H9 (cell line): Measurements from ENCODE around the gene FAM13A. TPM values are rescaled to one million over a fixed set of nuclear protein-coding genes. Genes with fewer than 3 reads are reported as not detected.

Experiments used
- DNase-seq: peaks from one replicate; pipeline ENCODE4 v3.0.0-alpha.2; 2017
- H2AFZ ChIP-seq: one replicate; pipeline ENCODE4 v1.6.1; 2013; ENCODE audit warnings: mild to moderate bottlenecking, low read length, control low read depth, moderate library complexity
- H2AK5ac ChIP-seq: 2 replicates; pipeline ENCODE4 v1.6.1; 2013; ENCODE audit warnings: low read length, control low read depth, mixed read lengths; ENCODE audit not compliant: insufficient read length
- H2BK120ac ChIP-seq: one replicate; pipeline ENCODE4 v1.6.1; 2013; ENCODE audit warnings: low read depth, mild to moderate bottlenecking, low read length, control low read depth, inconsistent platforms; ENCODE audit not compliant: poor library complexity, severe bottlenecking
- H2BK12ac ChIP-seq: 2 replicates; pipeline ENCODE4 v1.6.1; 2013; ENCODE audit warnings: low read length, control low read depth, mixed read lengths, low read depth; ENCODE audit not compliant: insufficient read length
- H2BK15ac ChIP-seq: 2 replicates; pipeline ENCODE4 v1.6.1; 2013; ENCODE audit warnings: low read depth, low read length, control low read depth
- H2BK20ac ChIP-seq: one replicate; pipeline ENCODE4 v1.6.1; 2013; ENCODE audit warnings: low read depth, mild to moderate bottlenecking, low read length, control low read depth, inconsistent platforms; ENCODE audit not compliant: poor library complexity, severe bottlenecking
- H2BK5ac ChIP-seq: 2 replicates; pipeline ENCODE4 v1.6.1; 2013; ENCODE audit warnings: low read length, control low read depth, mixed read lengths; ENCODE audit not compliant: insufficient read length
- H3K14ac ChIP-seq: 2 replicates; pipeline ENCODE4 v1.6.1; 2013; ENCODE audit warnings: low read length, control low read depth; ENCODE audit not compliant: insufficient read depth
- H3K18ac ChIP-seq: 2 replicates; pipeline ENCODE4 v1.6.1; 2013; ENCODE audit warnings: low read depth, mild to moderate bottlenecking, mixed read lengths, low read length, control low read depth; ENCODE audit not compliant: insufficient read length
- H3K23ac ChIP-seq: 2 replicates; pipeline ENCODE4 v1.6.1; 2013; ENCODE audit warnings: low read length, control low read depth, mixed read lengths, low read depth; ENCODE audit not compliant: insufficient read length
- H3K23me2 ChIP-seq: 2 replicates; pipeline ENCODE4 v1.6.1; 2013; ENCODE audit warnings: low read depth, mild to moderate bottlenecking, mixed read lengths, low read length, control low read depth; ENCODE audit not compliant: insufficient read length, poor library complexity, severe bottlenecking
- H3K27ac ChIP-seq: 2 replicates; pipeline ENCODE4 v1.5.1; 2013; ENCODE audit warnings: low read length, control low read depth, mixed read lengths, low read depth; ENCODE audit not compliant: insufficient read length
- H3K27me3 ChIP-seq: 2 replicates; pipeline ENCODE4 v1.6.1; 2013; ENCODE audit warnings: low read length, control low read depth, inconsistent platforms; ENCODE audit not compliant: insufficient read depth
- H3K4ac ChIP-seq: 2 replicates; pipeline ENCODE4 v1.6.1; 2013; ENCODE audit warnings: low read depth, mild to moderate bottlenecking, control low read depth, inconsistent platforms, low read length, moderate library complexity
- H3K4me1 ChIP-seq: 2 replicates; pipeline ENCODE4 v1.6.1; 2013; ENCODE audit warnings: low read length, control low read depth, inconsistent platforms; ENCODE audit not compliant: insufficient read depth
- H3K4me2 ChIP-seq: 2 replicates; pipeline ENCODE4 v1.6.1; 2013; ENCODE audit warnings: low read length, control low read depth, mixed read lengths; ENCODE audit not compliant: insufficient read length, insufficient read depth
- H3K56ac ChIP-seq: 2 replicates; pipeline ENCODE4 v1.6.1; 2013; ENCODE audit warnings: low read depth, mild to moderate bottlenecking, mixed read lengths, low read length, control low read depth; ENCODE audit not compliant: insufficient read length
- H3K79me1 ChIP-seq: 2 replicates; pipeline ENCODE4 v1.6.1; 2013; ENCODE audit warnings: low read depth, mild to moderate bottlenecking, moderate library complexity, low read length, control low read depth, inconsistent platforms; ENCODE audit not compliant: insufficient read depth, poor library complexity, severe bottlenecking
- H3K79me2 ChIP-seq: 2 replicates; pipeline ENCODE4 v1.6.1; 2013; ENCODE audit warnings: low read length, control low read depth, inconsistent platforms; ENCODE audit not compliant: insufficient read depth
- H3K9ac ChIP-seq: 2 replicates; pipeline ENCODE4 v1.6.1; 2013; ENCODE audit warnings: low read length, control low read depth, mixed read lengths; ENCODE audit not compliant: insufficient read length; ENCODE audit errors: extremely low read depth
- H3K9me3 ChIP-seq: one replicate; pipeline ENCODE4 v1.6.1; 2013; ENCODE audit warnings: low read depth, low read length, inconsistent platforms; ENCODE audit not compliant: control insufficient read depth
- H3T11ph ChIP-seq: one replicate; pipeline ENCODE4 v1.6.1; 2013; ENCODE audit warnings: mild to moderate bottlenecking, low read length, control low read depth, inconsistent platforms
- H4K20me1 ChIP-seq: one replicate; pipeline ENCODE4 v1.6.1; 2013; ENCODE audit not compliant: control insufficient read depth, insufficient read length, insufficient read depth
- H4K5ac ChIP-seq: 2 replicates; pipeline ENCODE4 v1.6.1; 2013; ENCODE audit warnings: low read depth, mild to moderate bottlenecking, mixed read lengths, low read length, control low read depth; ENCODE audit not compliant: insufficient read length
- H4K8ac ChIP-seq: replicated peaks from 2 replicates; pipeline ENCODE4 v1.6.1; 2013; ENCODE audit warnings: low read length, control low read depth, mixed read lengths, low read depth; ENCODE audit not compliant: insufficient read length
- H4K91ac ChIP-seq: 2 replicates; pipeline ENCODE4 v1.6.1; 2013; ENCODE audit warnings: low read depth, mild to moderate bottlenecking, moderate library complexity, mixed read lengths, low read length, control low read depth; ENCODE audit not compliant: insufficient read length
- H3K27ac Mint-ChIP-seq, 3 experiments: 2 replicates in 2 of 3; 3 replicates in 1 of 3; pipeline ENCODE4 v1.8.0; 2020 to 2021; ENCODE audit warnings: mixed read lengths in 3 of 3, mild to moderate bottlenecking in 1 of 3, moderate library complexity in 1 of 3
- H3K27me3 Mint-ChIP-seq: 2 replicates; pipeline ENCODE4 v1.8.0; 2021; ENCODE audit warnings: low read depth, mild to moderate bottlenecking, moderate library complexity, mixed read lengths
- H3K36me3 Mint-ChIP-seq, 3 experiments: 2 replicates in 2 of 3; 3 replicates in 1 of 3; pipeline ENCODE4 v1.8.0; 2020 to 2021; ENCODE audit warnings: low read depth in 3 of 3, mixed read lengths in 3 of 3; ENCODE audit not compliant: insufficient read depth in 1 of 3
- H3K4me1 Mint-ChIP-seq, 2 experiments: 2 replicates each; pipeline ENCODE4 v1.8.0; 2020; ENCODE audit warnings: mixed read lengths in 2 of 2
- H3K4me3 Mint-ChIP-seq, 2 experiments: 2 replicates in 1 of 2; 3 replicates in 1 of 2; pipeline ENCODE4 v1.8.0; 2020 to 2021; ENCODE audit warnings: mild to moderate bottlenecking in 2 of 2, mixed read lengths in 2 of 2, moderate library complexity in 1 of 2
- H3K9me3 Mint-ChIP-seq, 2 experiments: 2 replicates in 1 of 2; 3 replicates in 1 of 2; pipeline ENCODE4 v1.8.0; 2020; ENCODE audit warnings: mild to moderate bottlenecking in 2 of 2, mixed read lengths in 2 of 2, moderate library complexity in 1 of 2
- WGBS: extraction: QIAGEN DNeasy Blood & Tissue Kit; methylation state at CpG from one replicate; pipeline ENCODE4 v1.1.7; 2013; ENCODE audit warnings: missing lambda C conversion rate, low lambda C conversion rate, mixed read lengths; ENCODE audit not compliant: insufficient read length; ENCODE audit errors: extremely low coverage; 5-methylcytosine and 5-hydroxymethylcytosine counted together
- total RNA-seq: library from RNA; stranded (reverse); gene quantifications from 2 replicates; pipeline ENCODE4 v1.2.1, GENCODE V29; 2021
- TF ChIP-seq, protein P1 (sequence below): fragments of 200-600 bp; sonication (generic); conservative IDR thresholded peaks from 3 replicates; pipeline ENCODE4 v1.8.0; 2021; ENCODE audit warnings: antibody characterized with exemption, mild to moderate bottlenecking

Gene FAM13A
- total RNA-seq, 1 experiment from 2014 or later: 12.7 TPM

DNA sequence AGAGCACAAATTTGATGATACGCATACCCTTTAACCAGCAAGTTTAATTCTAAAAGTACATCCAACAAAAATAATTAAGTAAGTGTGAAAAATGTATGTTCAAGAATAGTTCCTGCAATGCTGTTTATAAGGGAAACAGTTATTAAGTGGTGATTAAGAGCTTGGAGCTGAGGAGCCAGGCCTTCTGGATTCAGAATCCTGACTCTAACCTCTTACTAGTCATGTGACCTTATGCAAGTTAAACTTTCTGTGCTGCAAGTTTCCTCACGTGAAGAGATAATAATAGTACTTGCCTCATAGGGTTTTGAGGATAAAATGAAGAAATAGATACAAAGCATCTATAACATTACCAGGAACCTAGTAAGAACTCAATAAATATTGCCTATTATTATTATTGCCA lies 77.7 kb downstream of the FAM13A start:
- no peak for DNase-seq
- Histone ChIP-seq H3K27me3 (no peaks in the 10 kb centered on the region), H3K4ac (no peak overlapping the region), H2BK5ac (no peak overlapping the region), H2AFZ (no peak overlapping the region), H3K9me3 (no peaks in the 10 kb centered on the region), H4K91ac (no peak overlapping the region), H3K23ac (no peak overlapping the region), H3K18ac (no peak overlapping the region), H3K56ac (no peak overlapping the region), H2BK12ac (no peak overlapping the region), H3K79me2 (no peaks in the 10 kb centered on the region), H3K4me2 (no peak overlapping the region), H2BK15ac (no peak overlapping the region), H3K4me1 (no peaks in the 10 kb centered on the region), H4K5ac (no peak overlapping the region), H4K20me1 (no peaks in the 10 kb centered on the region), H3K14ac (no peak overlapping the region), H2AK5ac (no peak overlapping the region), H3K9ac (no peak overlapping the region), H2BK20ac (no peak overlapping the region), H2BK120ac (no peak overlapping the region), H3K27ac (no peak overlapping the region), H3K23me2 (no peaks in the 10 kb centered on the region), H4K8ac (no peak overlapping the region), H3T11ph (no peak overlapping the region), H3K79me1 (no peaks in the 10 kb centered on the region)
- H3K36me3 Mint-ChIP-seq: no peaks in the 10 kb centered on the region; a peak in 1 of 7 replicates
- no CpG with 5 or more reads among the region's 2 CpGs for WGBS
- TF ChIP-seq, protein P1, sequence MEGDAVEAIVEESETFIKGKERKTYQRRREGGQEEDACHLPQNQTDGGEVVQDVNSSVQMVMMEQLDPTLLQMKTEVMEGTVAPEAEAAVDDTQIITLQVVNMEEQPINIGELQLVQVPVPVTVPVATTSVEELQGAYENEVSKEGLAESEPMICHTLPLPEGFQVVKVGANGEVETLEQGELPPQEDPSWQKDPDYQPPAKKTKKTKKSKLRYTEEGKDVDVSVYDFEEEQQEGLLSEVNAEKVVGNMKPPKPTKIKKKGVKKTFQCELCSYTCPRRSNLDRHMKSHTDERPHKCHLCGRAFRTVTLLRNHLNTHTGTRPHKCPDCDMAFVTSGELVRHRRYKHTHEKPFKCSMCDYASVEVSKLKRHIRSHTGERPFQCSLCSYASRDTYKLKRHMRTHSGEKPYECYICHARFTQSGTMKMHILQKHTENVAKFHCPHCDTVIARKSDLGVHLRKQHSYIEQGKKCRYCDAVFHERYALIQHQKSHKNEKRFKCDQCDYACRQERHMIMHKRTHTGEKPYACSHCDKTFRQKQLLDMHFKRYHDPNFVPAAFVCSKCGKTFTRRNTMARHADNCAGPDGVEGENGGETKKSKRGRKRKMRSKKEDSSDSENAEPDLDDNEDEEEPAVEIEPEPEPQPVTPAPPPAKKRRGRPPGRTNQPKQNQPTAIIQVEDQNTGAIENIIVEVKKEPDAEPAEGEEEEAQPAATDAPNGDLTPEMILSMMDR: no peak
- no peaks in the 10 kb centered on the region for H3K9me3 Mint-ChIP-seq
- no peak overlapping the region for H3K27ac Mint-ChIP-seq
- H3K4me3 Mint-ChIP-seq: no peak overlapping the region
- no peaks in the 10 kb centered on the region for H3K27me3 Mint-ChIP-seq
- H3K4me1 Mint-ChIP-seq: no peaks in the 10 kb centered on the region
